GM23338 (cell line): ENCODE results near the gene FOXP1. TPM values are rescaled to one million over a fixed set of nuclear protein-coding genes. Genes with fewer than 3 reads are reported as not detected.

Source experiments
- ATAC-seq: fragments of 200-7000 bp; cut with Tn5 transposase; 3 replicates; pipeline ENCODE4 v1.9.1; 2020
- DNase-seq: peaks from one replicate; pipeline ENCODE4 v3.0.0-alpha.2; 2015; ENCODE audit warnings: low spot score
- H2AFZ ChIP-seq: fragments of 200-600 bp; sonication (generic); 2 replicates; pipeline ENCODE4 v1.8.0; 2016; ENCODE audit warnings: antibody characterized with exemption, mild to moderate bottlenecking, moderate library complexity
- H3F3A ChIP-seq: fragments of 200-600 bp; sonication (generic); replicated peaks from 2 replicates; pipeline ENCODE4 v1.8.0; 2017; ENCODE audit warnings: antibody characterized with exemption, mixed run types, low read depth
- H3K27ac ChIP-seq: fragments of 200-600 bp; sonication (generic); 2 replicates; pipeline ENCODE4 v1.6.1; 2016; ENCODE audit warnings: low read depth
- H3K27me3 ChIP-seq: fragments of 200-600 bp; sonication (generic); 2 replicates; pipeline ENCODE4 v1.8.0; 2016; ENCODE audit warnings: mild to moderate bottlenecking, mixed run types, moderate library complexity; ENCODE audit not compliant: insufficient read depth
- H3K36me3 ChIP-seq: fragments of 200-600 bp; sonication (generic); 2 replicates; pipeline ENCODE4 v1.8.0; 2016; ENCODE audit warnings: mild to moderate bottlenecking; ENCODE audit not compliant: insufficient read depth
- H3K4me1 ChIP-seq: fragments of 200-600 bp; sonication (generic); 2 replicates; pipeline ENCODE4 v1.8.0; 2016; ENCODE audit warnings: mild to moderate bottlenecking, moderate library complexity; ENCODE audit not compliant: insufficient read depth
- H3K4me2 ChIP-seq: fragments of 200-600 bp; sonication (generic); 2 replicates; pipeline ENCODE4 v1.7.1; 2017; ENCODE audit warnings: mixed run types
- H3K4me3 ChIP-seq: fragments of 200-600 bp; sonication (generic); 2 replicates; pipeline ENCODE4 v1.6.1; 2016; ENCODE audit warnings: mixed run types
- H3K79me2 ChIP-seq: fragments of 200-600 bp; sonication (generic); replicated peaks from 2 replicates; pipeline ENCODE4 v1.8.0; 2017; ENCODE audit warnings: mild to moderate bottlenecking; ENCODE audit not compliant: insufficient read depth
- H3K9me2 ChIP-seq: fragments of 200-600 bp; sonication (generic); 2 replicates; pipeline ENCODE4 v1.8.0; 2017; ENCODE audit not compliant: insufficient read depth
- H4K20me1 ChIP-seq: fragments of 200-600 bp; sonication (generic); replicated peaks from 2 replicates; pipeline ENCODE4 v1.8.0; 2017; ENCODE audit warnings: mild to moderate bottlenecking; ENCODE audit not compliant: insufficient read depth
- H3K27ac Mint-ChIP-seq: 2 replicates; pipeline ENCODE4 v1.8.0; 2020; ENCODE audit warnings: inconsistent platforms, mild to moderate bottlenecking, moderate library complexity, mixed read lengths
- H3K27me3 Mint-ChIP-seq: 3 replicates; pipeline ENCODE4 v1.8.0; 2022; ENCODE audit warnings: low read depth, mild to moderate bottlenecking, moderate library complexity, mixed read lengths, inconsistent platforms; ENCODE audit not compliant: insufficient read depth, poor library complexity
- H3K36me3 Mint-ChIP-seq: 3 replicates; pipeline ENCODE4 v1.8.0; 2021; ENCODE audit warnings: low read depth, mild to moderate bottlenecking, inconsistent platforms, moderate library complexity, mixed read lengths
- H3K4me1 Mint-ChIP-seq: 3 replicates; pipeline ENCODE4 v1.8.0; 2020; ENCODE audit warnings: mild to moderate bottlenecking, inconsistent platforms, mixed read lengths
- H3K4me3 Mint-ChIP-seq: 3 replicates; pipeline ENCODE4 v1.8.0; 2021; ENCODE audit warnings: moderate library complexity, mild to moderate bottlenecking, inconsistent platforms, mixed read lengths
- H3K9me3 Mint-ChIP-seq: 3 replicates; pipeline ENCODE4 v1.8.0; 2020; ENCODE audit warnings: moderate library complexity, mild to moderate bottlenecking, inconsistent platforms, mixed read lengths
- CREB1 ChIP-seq: fragments of 250-450 bp; sonication (Bioruptor Pico); IDR thresholded peaks from 2 replicates; pipeline ENCODE4 v1.5.0; 2020; ENCODE audit warnings: low read depth, mild to moderate bottlenecking, moderate library complexity
- ETS1 ChIP-seq: IDR thresholded peaks from 2 replicates; pipeline ENCODE4 v1.6.1; 2016; ENCODE audit warnings: antibody characterized with exemption
- POLR2AphosphoS5 ChIP-seq: IDR thresholded peaks from 2 replicates; pipeline ENCODE4 v1.6.1; 2016; ENCODE audit warnings: antibody characterized with exemption, low read depth
- REST ChIP-seq: IDR thresholded peaks from one replicate; pipeline ENCODE4 v1.6.1; 2018; ENCODE audit warnings: antibody characterized with exemption; ENCODE audit not compliant: unreplicated experiment
- ZNF331 ChIP-seq: fragments of 250-450 bp; sonication (Bioruptor Pico); IDR thresholded peaks from 2 replicates; pipeline ENCODE4 v1.5.0; 2020; ENCODE audit warnings: low read depth, mild to moderate bottlenecking, moderate library complexity
- ZNF462 ChIP-seq: fragments of 250-450 bp; sonication (Bioruptor Pico); IDR thresholded peaks from 2 replicates; pipeline ENCODE4 v1.5.0; 2020; ENCODE audit warnings: mild to moderate bottlenecking, moderate library complexity
- polyA plus RNA-seq: library from polyadenylated mRNA; unstranded; fragments of >200 nt; fragmentation: Nextera tagmentation; extraction: Ambion mirVana; gene quantifications from 2 replicates; pipeline ENCODE4 v1.2.1, GENCODE V29; 2016
- total RNA-seq: library from RNA; depleted of rRNA; stranded (reverse); fragments of >200 nt; shearing (Covaris generic); gene quantifications from 2 replicates; pipeline ENCODE4 v1.2.3, GENCODE V29; 2014

FOXP1 gene
- total and polyA plus RNA-seq, 2 experiments from 2014 or later, result 32.9 to 35.5 TPM

GRCh38 chr3:71393093-71393492 lies 190.4 kb downstream of the FOXP1 start (continued):
- TF ChIP-seq ZNF462 (CRISPR knock-in tag) (no peak), ZNF331 (CRISPR knock-in tag) (no peak), POLR2AphosphoS5 (no peak), CREB1 (no peak)

- H3K4me3 ChIP-seq, result no peak overlapping the region
- H3K4me2 ChIP-seq, result no peak overlapping the region
- H4K20me1 ChIP-seq, result no peaks in the 10 kb centered on the region
- no peaks in the 10 kb centered on the region for H3K27me3 ChIP-seq
- peaks cover 33% of the 10 kb centered on the region for H3K4me1 Mint-ChIP-seq
- no peak overlapping the region for H2AFZ ChIP-seq
- H3K27ac Mint-ChIP-seq, result no peak overlapping the region
- DNase-seq, result no peak
- H3K4me1 ChIP-seq, result peaks cover 14% of the 10 kb centered on the region
- H3K9me2 ChIP-seq, result no peaks in the 10 kb centered on the region
- no peaks in the 10 kb centered on the region for H3K36me3 Mint-ChIP-seq
- H3K9me3 Mint-ChIP-seq, result no peaks in the 10 kb centered on the region
- no peaks in the 10 kb centered on the region for H3K79me2 ChIP-seq
- peaks cover 6% of the 10 kb centered on the region for H3K27me3 Mint-ChIP-seq
- H3K36me3 ChIP-seq, result no peaks in the 10 kb centered on the region
- H3K27ac ChIP-seq, result no peak overlapping the region
- H3F3A ChIP-seq, result 0 out of 2 replicates have a peak, but pooled peaks cover 3% of the 10 kb centered on the region
- no peak overlapping the region for H3K4me3 Mint-ChIP-seq
- no peak for ATAC-seq
- TF ChIP-seq POLR2AphosphoS5 (no peak), ETS1 (no peak), REST (no peak)
These were observed 191.3 kb downstream of the FOXP1 start for GRCh38 chr3:71392251-71392650.
